Prostate gland (tissue), 2 donors: ENCODE data around the gene EPN1.

Experiments
- POLR2A ChIP-seq: fragments of 450-650 bp; IDR thresholded peaks from one replicate; pipeline ENCODE4 v1.6.1; 2016; ENCODE audit warnings: antibody characterized with exemption, mild to moderate bottlenecking
- TF ChIP-seq, protein P1 (sequence below), 4 experiments: fragments of 200-600 bp in 2 of 4; fragments of 450-650 bp in 2 of 4; sonication (generic) in 2 of 4; IDR thresholded peaks; 1 replicate in 3 of 4; 2 replicates in 1 of 4; pipeline ENCODE4 v1.5.1; 2016 to 2019; ENCODE audit warnings: antibody characterized with exemption in 4 of 4, mild to moderate bottlenecking in 2 of 4, moderate library complexity in 2 of 4

DNA sequence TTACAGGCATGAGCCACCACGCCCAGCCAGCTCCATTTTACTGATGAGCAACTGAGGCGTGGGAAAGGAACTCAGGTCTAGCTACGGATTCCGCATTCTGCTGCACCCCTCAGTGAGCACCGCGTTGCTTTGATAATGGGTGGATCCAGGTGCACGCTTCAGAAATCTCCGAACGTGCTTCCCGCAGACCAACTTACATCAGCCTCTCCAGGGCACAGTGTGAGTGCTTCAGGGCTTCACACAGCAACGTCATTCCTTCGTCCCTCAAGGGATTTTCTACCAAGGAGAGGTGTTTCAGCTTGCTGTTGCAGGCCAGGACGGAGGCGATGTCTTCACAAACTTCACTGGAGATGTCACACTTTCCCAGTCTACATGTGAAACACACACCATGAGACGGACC, 41.5 kb downstream of the EPN1 start:
- TF ChIP-seq, protein P1, sequence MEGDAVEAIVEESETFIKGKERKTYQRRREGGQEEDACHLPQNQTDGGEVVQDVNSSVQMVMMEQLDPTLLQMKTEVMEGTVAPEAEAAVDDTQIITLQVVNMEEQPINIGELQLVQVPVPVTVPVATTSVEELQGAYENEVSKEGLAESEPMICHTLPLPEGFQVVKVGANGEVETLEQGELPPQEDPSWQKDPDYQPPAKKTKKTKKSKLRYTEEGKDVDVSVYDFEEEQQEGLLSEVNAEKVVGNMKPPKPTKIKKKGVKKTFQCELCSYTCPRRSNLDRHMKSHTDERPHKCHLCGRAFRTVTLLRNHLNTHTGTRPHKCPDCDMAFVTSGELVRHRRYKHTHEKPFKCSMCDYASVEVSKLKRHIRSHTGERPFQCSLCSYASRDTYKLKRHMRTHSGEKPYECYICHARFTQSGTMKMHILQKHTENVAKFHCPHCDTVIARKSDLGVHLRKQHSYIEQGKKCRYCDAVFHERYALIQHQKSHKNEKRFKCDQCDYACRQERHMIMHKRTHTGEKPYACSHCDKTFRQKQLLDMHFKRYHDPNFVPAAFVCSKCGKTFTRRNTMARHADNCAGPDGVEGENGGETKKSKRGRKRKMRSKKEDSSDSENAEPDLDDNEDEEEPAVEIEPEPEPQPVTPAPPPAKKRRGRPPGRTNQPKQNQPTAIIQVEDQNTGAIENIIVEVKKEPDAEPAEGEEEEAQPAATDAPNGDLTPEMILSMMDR (IDR thresholded peaks at IDR 0.05), result no peak
- no peak for TF ChIP-seq POLR2A
